Activated naive CD8-positive, alpha-beta T cell treated with anti-CD3 and anti-CD28 coated beads, Interleukin-2, amount 10 ng/mL, durations not matched to agents 7 days and 5 days (primary cell): ENCODE measurements around the gene XPR1. TPM values are rescaled to one million over a fixed set of nuclear protein-coding genes. Genes with fewer than 3 reads are reported as not detected.

Experiments used
- ATAC-seq: fragments of 150-1000 bp; cut with Tn5 transposase; one replicate; pipeline ENCODE4 v1.10.0; 2021; ENCODE audit warnings: low read depth, moderate library complexity
- POLR2A ChIA-PET: fragments of 350-600 bp; sonication (Branson Sonifier 250); formaldehyde crosslinking; loops from one replicate; lab custom pipeline; 2021; ENCODE audit warnings: antibody characterized with exemption; lab: Charles Lee
- DNase-seq: peaks from one replicate; pipeline ENCODE4 v3.0.0; 2021
- H3K27ac Mint-ChIP-seq: one replicate; pipeline ENCODE4 v1.8.0; 2022; ENCODE audit warnings: mild to moderate bottlenecking, mixed read lengths
- H3K27me3 Mint-ChIP-seq: one replicate; pipeline ENCODE4 v1.8.0; 2022; ENCODE audit warnings: mild to moderate bottlenecking, moderate library complexity, mixed read lengths
- H3K36me3 Mint-ChIP-seq: one replicate; pipeline ENCODE4 v1.8.0; 2021; ENCODE audit warnings: mild to moderate bottlenecking, mixed read lengths
- H3K4me1 Mint-ChIP-seq: one replicate; pipeline ENCODE4 v1.8.0; 2021; ENCODE audit warnings: mixed read lengths
- H3K4me3 Mint-ChIP-seq: one replicate; pipeline ENCODE4 v1.8.0; 2022; ENCODE audit warnings: mild to moderate bottlenecking, moderate library complexity, mixed read lengths
- H3K9me3 Mint-ChIP-seq: one replicate; pipeline ENCODE4 v1.8.0; 2021; ENCODE audit warnings: mixed read lengths
- total RNA-seq, 2 experiments: library from RNA; stranded (reverse); gene quantifications; one replicate each; pipeline ENCODE4 v1.2.3, GENCODE V29; 2021

Gene XPR1
- total RNA-seq, 2 experiments from 2014 or later, result 16.5 to 17.5 TPM

GRCh38 chr1:180911640-180912191 lies 279.9 kb downstream of the XPR1 start:
- Mint-ChIP-seq H3K36me3 (no peaks in the 10 kb centered on the region), H3K4me1 (peaks cover 12% of the 10 kb centered on the region), H3K27ac (no peak overlapping the region), H3K27me3 (peaks cover 40% of the 10 kb centered on the region), H3K4me3 (peak overlapping the region; percentile 61), H3K9me3 (no peaks in the 10 kb centered on the region)
- ATAC-seq (no peak), DNase-seq (peak; percentile 20)
- POLR2A ChIA-PET, result no interaction called here

DNA sequence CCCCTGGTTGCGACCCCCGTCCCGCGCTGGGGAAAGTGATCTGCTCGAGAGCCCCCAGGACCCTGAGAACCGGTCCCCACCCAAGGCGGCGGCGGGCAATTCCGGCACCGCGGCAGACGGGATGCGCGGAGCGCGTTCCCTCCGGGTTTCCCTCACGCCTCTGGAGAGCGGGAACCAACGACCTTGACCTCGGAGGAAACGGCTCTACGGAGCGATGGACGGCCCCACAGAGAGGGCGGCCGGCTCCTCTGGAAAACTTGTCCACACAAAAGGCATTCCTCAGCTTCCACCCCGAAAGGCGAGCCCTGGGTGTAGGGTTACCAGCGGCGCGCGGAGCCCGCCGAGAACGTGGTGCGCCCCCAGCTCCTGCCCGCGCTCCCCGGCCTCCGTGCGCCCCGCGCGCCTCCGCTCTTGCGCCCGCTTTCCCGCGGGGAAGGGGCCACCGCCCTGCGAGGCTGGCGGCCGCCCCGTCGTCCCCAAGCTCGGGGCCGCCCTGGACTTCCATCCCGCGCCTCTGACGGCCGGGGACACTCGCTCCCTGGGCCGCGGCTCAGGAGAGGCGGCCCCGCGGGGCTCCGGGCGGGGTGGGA lies 280.5 kb downstream of the XPR1 start:
- peaks cover 40% of the 10 kb centered on the region for H3K27me3 Mint-ChIP-seq

GRCh38 chr1:180912801-180913565 lies 281.2 kb downstream of the XPR1 start, which contains the start of gene KIAA1614:
KIAA1614 (plus strand) TSS chr1:180912897; CDS start chr1:180913244, 347 bp downstream.
- peak; percentile 40 for DNase-seq
- ATAC-seq, result peak; percentile 48
- H3K4me1 Mint-ChIP-seq, result peaks cover 12% of the 10 kb centered on the region
- H3K36me3 Mint-ChIP-seq, result no peaks in the 10 kb centered on the region
- POLR2A ChIA-PET, result no interaction called here
- H3K27ac Mint-ChIP-seq, result no peak within 1 kb of the TSS
- H3K27me3 Mint-ChIP-seq, result peaks cover 40% of the 10 kb centered on the region
- H3K9me3 Mint-ChIP-seq, result no peaks in the 10 kb centered on the region
- peak within 1 kb of the TSS; percentile 61 for H3K4me3 Mint-ChIP-seq

More for the DNA sequence above, 280.5 kb downstream of the XPR1 start:
- Mint-ChIP-seq H3K4me3 (peak overlapping the region; percentile 61), H3K36me3 (no peaks in the 10 kb centered on the region), H3K9me3 (no peaks in the 10 kb centered on the region), H3K27ac (no peak overlapping the region), H3K4me1 (peaks cover 12% of the 10 kb centered on the region)
- peak; percentile 40 for DNase-seq
- POLR2A ChIA-PET, result no interaction called here
- peak; percentile 51 for ATAC-seq

- ATAC-seq, result no peak
- no peak for DNase-seq
- POLR2A ChIA-PET, result interaction anchor here (1.0 kb wide), 1 partner anchor 1101 kb away, joined by 3 read pairs; no protein-coding TSS in a partner anchor
- no peak overlapping the region for H3K4me3 Mint-ChIP-seq
- peaks cover 37% of the 10 kb centered on the region for H3K27me3 Mint-ChIP-seq
- no peaks in the 10 kb centered on the region for H3K36me3 Mint-ChIP-seq
- peaks cover 11% of the 10 kb centered on the region for H3K4me1 Mint-ChIP-seq
- no peak overlapping the region for H3K27ac Mint-ChIP-seq
- H3K9me3 Mint-ChIP-seq, result no peaks in the 10 kb centered on the region
These were observed 283.7 kb downstream of the XPR1 start for GRCh38 chr1:180915426-180915965.

DNA sequence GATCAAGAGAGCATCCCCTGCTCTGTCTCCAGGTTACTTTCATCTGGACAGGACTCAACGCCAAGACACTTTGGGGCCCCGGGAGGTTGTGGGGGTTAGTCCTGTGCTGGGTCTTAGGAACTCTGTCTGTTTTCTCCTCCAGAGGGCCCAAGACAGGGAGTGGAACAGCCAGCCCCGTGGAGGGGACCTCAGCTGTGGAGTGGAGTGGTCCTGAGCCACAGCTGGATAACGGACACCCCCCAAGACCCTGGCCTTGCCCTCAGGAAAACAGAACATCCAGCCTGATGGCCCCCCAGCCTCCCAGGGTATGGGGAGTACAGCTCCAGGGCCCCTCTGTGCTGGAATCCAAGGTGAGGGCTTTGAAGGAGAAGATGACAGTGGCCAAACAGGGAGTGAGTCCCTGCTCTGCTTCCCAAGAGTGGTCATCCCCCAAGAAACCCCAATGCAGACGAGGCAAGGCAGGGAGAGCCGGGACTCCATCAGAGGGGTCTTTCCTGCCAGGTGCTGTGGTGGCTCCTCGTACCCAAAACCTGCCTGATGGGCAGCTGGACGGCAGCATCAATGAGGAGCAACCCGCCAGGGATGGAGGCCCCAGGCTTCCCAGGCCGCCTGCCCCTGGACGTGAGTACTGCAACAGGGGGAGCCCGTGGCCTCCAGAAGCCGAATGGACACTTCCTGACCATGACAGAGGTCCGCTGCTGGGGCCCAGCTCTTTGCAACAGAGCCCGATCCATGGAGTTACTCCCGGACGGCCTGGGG lies 284.4 kb downstream of the XPR1 start:
- H3K9me3 Mint-ChIP-seq, result no peaks in the 10 kb centered on the region
- H3K27me3 Mint-ChIP-seq, result peaks cover 30% of the 10 kb centered on the region
- no peak for DNase-seq
- POLR2A ChIA-PET, result interaction anchor here (1.0 kb wide), 1 partner anchor 1101 kb away, joined by 3 read pairs; no protein-coding TSS in a partner anchor
- H3K4me3 Mint-ChIP-seq, result no peak overlapping the region
- ATAC-seq, result no peak
- no peak overlapping the region for H3K27ac Mint-ChIP-seq
- peaks cover 11% of the 10 kb centered on the region for H3K4me1 Mint-ChIP-seq
- H3K36me3 Mint-ChIP-seq, result no peaks in the 10 kb centered on the region

DNA sequence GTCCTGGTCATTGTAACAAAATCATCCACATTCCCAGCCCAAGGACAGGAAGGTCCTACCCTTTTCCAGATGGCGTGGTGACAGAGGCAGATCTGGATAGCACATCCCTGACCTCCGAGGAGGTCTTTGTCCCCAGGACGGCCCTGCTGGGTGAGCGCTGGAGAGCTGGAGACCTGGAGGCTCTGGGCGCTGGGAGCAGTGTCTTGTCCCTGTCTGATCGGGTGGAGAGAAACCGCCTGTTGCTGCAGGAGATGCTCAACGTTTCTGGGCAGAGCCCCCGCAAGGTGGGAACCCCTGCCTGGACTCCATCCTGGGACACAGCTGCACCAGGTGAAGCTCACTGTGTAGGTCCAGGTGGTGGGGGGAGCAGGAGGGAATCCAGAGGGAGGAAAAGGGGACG lies 284.9 kb downstream of the XPR1 start:
- POLR2A ChIA-PET, result no interaction called here
- Mint-ChIP-seq H3K27me3 (peaks cover 24% of the 10 kb centered on the region), H3K9me3 (no peaks in the 10 kb centered on the region), H3K4me3 (no peak overlapping the region), H3K4me1 (peaks cover 8% of the 10 kb centered on the region), H3K36me3 (no peaks in the 10 kb centered on the region), H3K27ac (no peak overlapping the region)
- DNase-seq (no peak), ATAC-seq (no peak)

DNA sequence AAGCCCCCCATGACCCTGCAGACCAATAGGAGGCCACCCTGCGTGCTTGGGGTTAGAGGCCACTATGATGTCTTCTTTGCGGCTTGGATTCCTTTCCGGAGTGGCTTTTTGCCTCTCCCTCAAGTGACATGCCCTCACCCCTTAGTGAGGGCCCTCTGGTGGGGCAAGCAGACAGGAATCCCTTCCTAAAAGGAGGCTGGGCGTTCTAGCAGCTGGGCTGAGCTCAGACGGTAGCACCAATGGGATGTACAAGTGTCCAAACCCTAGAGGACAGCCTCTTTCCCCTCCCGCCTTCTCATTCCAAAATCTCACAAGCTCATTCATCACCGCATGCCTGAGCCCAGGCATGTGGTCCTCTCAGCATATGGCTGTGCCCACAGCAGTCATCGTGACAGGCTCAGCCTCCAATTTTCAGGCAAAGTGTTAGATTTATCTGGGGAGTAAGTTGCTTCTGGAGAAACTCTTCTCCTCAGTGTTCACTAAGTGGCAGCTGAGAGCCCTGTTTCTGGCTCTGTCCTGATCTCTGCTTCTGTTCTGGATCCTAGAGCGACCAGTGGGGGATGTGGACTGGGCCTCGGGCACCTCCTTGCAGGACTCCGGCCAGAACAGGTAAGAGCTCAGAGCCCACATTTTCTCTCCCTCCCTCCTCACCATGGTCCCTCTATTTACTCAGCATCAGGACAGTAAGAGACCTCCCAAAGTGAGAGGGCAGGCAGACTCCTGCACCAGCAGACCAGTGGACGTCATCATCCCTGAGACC lies 285.7 kb downstream of the XPR1 start:
- H3K4me1 Mint-ChIP-seq, result peaks cover 5% of the 10 kb centered on the region
- ATAC-seq (no peak), DNase-seq (no peak)
- H3K4me3 Mint-ChIP-seq, result no peak overlapping the region
- H3K27ac Mint-ChIP-seq, result no peak overlapping the region
- H3K27me3 Mint-ChIP-seq, result peaks cover 19% of the 10 kb centered on the region
- POLR2A ChIA-PET, result no interaction called here
- H3K9me3 Mint-ChIP-seq, result no peaks in the 10 kb centered on the region
- no peaks in the 10 kb centered on the region for H3K36me3 Mint-ChIP-seq

DNA sequence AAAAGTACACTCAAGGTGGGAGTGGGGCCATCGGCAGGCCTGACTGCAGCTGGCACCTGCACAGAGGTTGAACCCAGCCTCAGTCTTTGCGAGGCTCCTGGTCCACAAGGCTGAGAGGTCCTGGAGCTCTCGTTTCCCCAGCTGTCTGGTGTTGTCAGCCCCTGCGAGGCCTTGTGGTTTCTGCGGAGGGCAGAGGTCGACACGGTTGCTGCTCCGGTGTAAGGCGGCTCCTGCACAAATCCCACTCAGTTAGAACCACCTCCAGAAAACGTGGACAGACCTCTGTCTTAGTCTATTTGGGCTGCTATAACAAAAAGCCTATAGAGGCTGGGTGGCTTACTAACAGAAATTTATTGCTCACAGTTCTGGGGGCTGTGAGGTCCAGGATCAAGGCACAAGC lies 286.7 kb downstream of the XPR1 start:
- no peak overlapping the region for H3K27ac Mint-ChIP-seq
- DNase-seq, result no peak
- H3K27me3 Mint-ChIP-seq, result peaks cover 16% of the 10 kb centered on the region
- H3K4me1 Mint-ChIP-seq, result peaks cover 5% of the 10 kb centered on the region
- H3K4me3 Mint-ChIP-seq, result no peak overlapping the region
- ATAC-seq, result no peak
- H3K36me3 Mint-ChIP-seq, result no peaks in the 10 kb centered on the region
- POLR2A ChIA-PET, result no interaction called here
- H3K9me3 Mint-ChIP-seq, result no peaks in the 10 kb centered on the region

DNA sequence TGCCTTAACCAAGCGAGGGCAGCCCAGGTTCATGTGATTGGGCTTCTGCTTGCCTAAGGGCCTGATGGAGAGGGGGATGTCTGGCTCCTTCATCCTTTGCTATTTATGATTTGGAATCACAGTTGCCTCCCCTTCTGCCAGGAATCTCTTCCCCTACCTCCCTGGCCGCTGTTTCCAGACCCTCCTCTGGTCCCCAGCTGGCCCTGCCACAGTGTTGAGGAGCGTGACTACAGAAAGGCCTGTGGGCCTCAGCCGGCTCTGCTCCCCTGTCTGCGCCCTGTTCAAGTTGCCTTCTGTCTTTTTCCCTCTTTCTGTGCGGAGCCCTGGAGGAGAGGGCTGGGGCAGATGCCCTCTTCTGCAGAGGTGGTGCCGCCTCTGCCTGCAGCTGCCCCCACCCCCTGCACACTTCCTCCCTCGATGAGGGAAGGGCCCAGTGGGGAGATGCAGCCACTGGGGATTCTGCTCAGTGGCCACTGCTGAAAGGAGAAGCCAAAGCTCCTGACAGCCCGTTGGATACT lies 287.4 kb downstream of the XPR1 start:
- POLR2A ChIA-PET, result no interaction called here
- no peaks in the 10 kb centered on the region for H3K36me3 Mint-ChIP-seq
- DNase-seq (no peak), ATAC-seq (no peak)
- H3K4me3 Mint-ChIP-seq, result no peak overlapping the region
- H3K27ac Mint-ChIP-seq, result no peak overlapping the region
- peaks cover 3% of the 10 kb centered on the region for H3K4me1 Mint-ChIP-seq
- peaks cover 9% of the 10 kb centered on the region for H3K27me3 Mint-ChIP-seq
- H3K9me3 Mint-ChIP-seq, result no peaks in the 10 kb centered on the region

DNA sequence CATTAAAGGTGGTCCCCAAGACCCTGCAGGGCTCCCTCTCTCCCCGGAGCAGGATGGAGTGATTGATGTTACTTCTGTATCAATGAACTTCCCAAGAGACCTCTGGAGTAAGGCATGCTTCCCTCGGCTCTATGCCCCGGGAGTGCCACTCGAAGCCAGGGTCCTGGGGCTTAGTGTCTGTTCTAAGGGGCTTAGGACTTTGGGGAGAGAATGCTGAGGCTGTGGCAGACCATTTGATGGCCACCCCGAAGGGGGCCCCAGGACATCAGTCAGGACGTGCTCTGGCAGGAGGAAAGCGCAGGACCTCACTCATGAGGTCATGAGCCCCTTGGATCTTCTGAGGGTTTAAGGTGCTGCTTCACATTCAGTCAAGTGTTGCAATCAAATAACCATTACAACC lies 288.4 kb downstream of the XPR1 start:
- Mint-ChIP-seq H3K4me1 (peaks cover 3% of the 10 kb centered on the region), H3K27me3 (peaks cover 2% of the 10 kb centered on the region), H3K27ac (no peak overlapping the region), H3K36me3 (no peaks in the 10 kb centered on the region), H3K4me3 (no peak overlapping the region), H3K9me3 (no peaks in the 10 kb centered on the region)
- POLR2A ChIA-PET, result no interaction called here
- ATAC-seq (no peak), DNase-seq (no peak)

DNA sequence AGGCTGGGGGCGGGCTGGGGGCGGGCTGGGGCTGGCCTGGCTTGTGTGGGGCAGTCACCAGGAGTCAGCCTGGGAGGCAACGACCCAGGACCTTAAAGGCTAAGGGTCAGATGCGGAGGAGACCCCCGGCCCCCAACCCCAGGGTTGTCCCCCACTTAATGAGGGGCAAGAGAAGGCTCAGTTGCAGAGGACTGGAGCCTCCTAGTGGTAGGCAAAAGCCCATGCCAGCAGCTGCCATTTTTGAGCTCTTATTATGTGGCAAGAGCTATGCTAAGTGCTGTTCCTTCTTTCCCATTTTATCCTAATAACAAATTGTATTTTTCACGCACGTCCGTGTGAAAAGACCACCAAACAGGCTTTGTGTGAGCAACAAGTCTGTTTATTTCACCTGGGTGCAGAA lies 288.9 kb downstream of the XPR1 start:
- POLR2A ChIA-PET, result no interaction called here
- no peak for DNase-seq
- Mint-ChIP-seq H3K4me1 (peaks cover 3% of the 10 kb centered on the region), H3K36me3 (no peaks in the 10 kb centered on the region), H3K27me3 (no peaks in the 10 kb centered on the region), H3K9me3 (no peaks in the 10 kb centered on the region), H3K4me3 (no peak overlapping the region), H3K27ac (no peak overlapping the region)
- ATAC-seq, result no peak

- H3K36me3 Mint-ChIP-seq, result no peaks in the 10 kb centered on the region
- H3K9me3 Mint-ChIP-seq, result no peaks in the 10 kb centered on the region
- no peak overlapping the region for H3K4me3 Mint-ChIP-seq
- H3K27ac Mint-ChIP-seq, result no peak overlapping the region
- POLR2A ChIA-PET, result no interaction called here
- H3K4me1 Mint-ChIP-seq, result peaks cover 3% of the 10 kb centered on the region
- DNase-seq (no peak), ATAC-seq (no peak)
- no peaks in the 10 kb centered on the region for H3K27me3 Mint-ChIP-seq
These were observed 289.6 kb downstream of the XPR1 start for GRCh38 chr1:180921386-180921785.
